GM12891 (cell line): ENCODE measurements around the gene BROX.
"Not testable (repeated sequence)": the region's sequence is repeated elsewhere in the genome, so short reads cannot be mapped to it uniquely, and the experiment has no call there.

Source experiments
- DNase-seq: peaks from one replicate; pipeline ENCODE4 v3.0.0; 2011; ENCODE audit warnings: low spot score; ENCODE audit not compliant: insufficient read length
- FAIRE-seq: peaks from 2 replicates; lab custom pipeline; 2011; peaks lifted over from hg19 to GRCh38; lab: Jason Lieb, UNC
- PAX5 ChIP-seq: IDR thresholded peaks from 2 replicates; pipeline ENCODE4 v1.6.1; 2011; ENCODE audit warnings: low read length, moderate library complexity, mild to moderate bottlenecking; ENCODE audit not compliant: insufficient read depth, severe bottlenecking
- POLR2A ChIP-seq: IDR thresholded peaks from 2 replicates; pipeline ENCODE4 v1.6.1; 2011; ENCODE audit warnings: low read depth, low read length, control low read depth
- POLR2AphosphoS5 ChIP-seq: IDR thresholded peaks from 2 replicates; pipeline ENCODE4 v1.6.1; 2011; ENCODE audit warnings: low read depth, low read length, control low read depth
- POU2F2 ChIP-seq: IDR thresholded peaks from 2 replicates; pipeline ENCODE4 v1.6.1; 2011; ENCODE audit warnings: low read depth, mild to moderate bottlenecking, control low read depth, low read length, moderate library complexity
- SPI1 ChIP-seq: IDR thresholded peaks from 2 replicates; pipeline ENCODE4 v1.6.1; 2011; ENCODE audit warnings: low read depth, low read length, control low read depth
- TAF1 ChIP-seq: IDR thresholded peaks from 2 replicates; pipeline ENCODE4 v1.6.1; 2011; ENCODE audit warnings: low read depth, low read length, control low read depth

The BROX gene

DNA sequence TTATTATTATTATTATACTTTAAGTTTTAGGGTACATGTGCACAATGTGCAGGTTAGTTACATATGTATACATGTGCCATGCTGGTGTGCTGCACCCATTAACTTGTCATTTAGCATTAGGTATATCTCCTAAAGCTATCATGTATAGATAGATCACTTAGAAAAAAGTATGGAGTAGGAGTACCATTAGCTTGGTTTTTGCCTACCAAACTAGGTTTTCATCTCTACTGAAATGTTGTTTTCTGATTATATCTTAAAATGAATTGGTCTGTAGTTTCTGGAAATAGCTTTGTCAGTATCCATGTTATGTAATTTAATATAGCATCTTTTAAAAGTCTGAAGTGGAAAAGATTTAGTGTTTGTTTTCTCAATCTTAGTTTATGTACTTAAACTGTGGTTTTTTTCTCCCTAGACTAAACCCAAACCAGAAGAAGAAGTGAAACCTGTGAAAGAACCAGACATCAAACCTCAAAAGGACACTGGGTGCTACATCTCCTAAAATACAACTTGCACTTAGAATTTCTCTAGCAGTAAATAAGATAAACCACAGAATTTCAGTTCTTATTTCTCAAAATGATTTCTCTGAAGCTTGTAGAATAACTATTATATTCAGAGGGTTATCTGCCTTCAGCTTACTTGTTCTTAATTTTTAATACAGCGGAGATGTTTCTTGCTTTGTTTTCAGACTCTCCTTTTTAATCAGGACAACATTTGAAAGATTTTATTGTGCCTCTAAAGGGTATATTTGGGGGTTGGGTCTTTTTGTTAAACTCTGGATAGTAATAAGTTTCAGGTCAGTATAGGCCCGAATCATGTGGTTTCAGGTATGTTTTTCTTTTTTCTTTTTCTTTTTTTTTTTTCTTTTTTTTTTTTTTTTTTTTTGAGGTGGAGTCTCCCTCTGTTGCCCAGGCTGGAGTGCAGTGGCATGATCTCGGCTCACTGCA, 20.1 kb downstream of the BROX start:
- FAIRE-seq: peak; percentile 75
- no peak for DNase-seq
- TF ChIP-seq SPI1: peak; percentile 99
- TF ChIP-seq TAF1: no peak

DNA sequence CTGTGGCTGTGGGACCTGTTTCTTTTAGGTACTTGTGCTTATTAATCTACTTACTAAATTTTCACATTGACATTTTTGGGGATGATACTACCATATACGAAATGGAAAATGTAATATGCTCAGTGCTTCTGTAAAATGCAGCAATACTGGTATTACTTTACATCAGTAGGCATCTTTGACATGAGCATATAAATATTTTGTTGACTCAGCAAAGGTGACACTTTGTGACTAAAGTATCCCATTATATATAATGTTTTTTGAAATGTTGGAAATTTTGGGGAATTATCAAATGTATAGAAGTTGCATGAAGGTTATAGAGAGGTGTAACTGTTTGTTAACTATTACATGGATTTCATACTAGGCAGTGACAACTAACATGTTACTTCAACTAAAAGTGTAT, 22.4 kb downstream of the BROX start:
- FAIRE-seq: no peak
- DNase-seq: no peak
- TF ChIP-seq TAF1 (no peak), PAX5 (no peak)

DNA sequence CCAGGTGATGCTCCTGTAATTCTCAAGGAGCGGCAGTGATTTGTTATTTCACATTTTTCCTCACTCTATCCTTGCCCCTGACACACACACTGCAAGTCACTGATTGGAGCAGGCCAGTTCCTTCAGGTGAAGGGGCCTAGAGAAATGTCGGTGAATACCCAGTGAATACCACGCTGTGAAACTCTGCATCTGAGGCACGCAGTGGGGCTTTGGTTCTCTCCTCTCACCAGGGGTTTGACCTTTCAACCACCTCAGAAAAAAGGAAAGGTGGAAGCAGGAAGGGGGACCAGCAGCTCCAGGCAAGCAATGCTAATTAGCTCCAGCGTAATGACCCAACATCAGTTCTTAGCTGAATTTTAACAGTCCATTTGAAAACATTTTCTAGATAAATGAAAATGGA, 24.1 kb downstream of the BROX start:
- no peak for TF ChIP-seq SPI1
- TF ChIP-seq TAF1: no peak
- no peak for TF ChIP-seq POLR2AphosphoS5
- no peak for TF ChIP-seq POU2F2
- no peak for TF ChIP-seq PAX5
- TF ChIP-seq POLR2A: no peak
- no peak for FAIRE-seq
- no peak for DNase-seq

DNA sequence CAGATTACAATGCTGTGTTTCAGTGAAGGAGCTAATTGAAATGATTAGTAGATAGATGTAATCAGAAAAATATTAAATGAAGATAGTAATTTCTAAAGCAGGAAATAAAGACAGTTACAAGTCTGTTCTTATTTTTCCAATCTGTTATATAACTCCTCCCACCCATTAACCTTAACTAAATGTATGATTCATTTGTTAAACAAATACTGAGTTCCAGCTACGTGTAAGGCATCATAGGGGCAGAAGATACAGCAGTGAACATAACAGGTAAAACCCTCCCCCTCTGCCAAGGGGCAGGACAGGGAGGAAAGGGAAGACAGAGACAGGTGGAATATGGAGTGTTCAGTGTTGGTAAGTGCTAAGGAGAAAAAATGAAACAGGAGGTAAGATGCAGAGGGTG, 24.6 kb downstream of the BROX start, which contains the start of gene FAM177B:
TSS of gene FAM177B (plus strand) at position 231 of the 400 bp plus-strand sequence. CDS start 9,344 bp downstream, outside the sequence.
- DNase-seq (no peak), FAIRE-seq (no peak)
- TF ChIP-seq POLR2AphosphoS5: no peak
- TF ChIP-seq POU2F2: no peak
- TF ChIP-seq TAF1: no peak
- TF ChIP-seq POLR2A: no peak
- TF ChIP-seq PAX5: no peak
- no peak for TF ChIP-seq SPI1

DNA sequence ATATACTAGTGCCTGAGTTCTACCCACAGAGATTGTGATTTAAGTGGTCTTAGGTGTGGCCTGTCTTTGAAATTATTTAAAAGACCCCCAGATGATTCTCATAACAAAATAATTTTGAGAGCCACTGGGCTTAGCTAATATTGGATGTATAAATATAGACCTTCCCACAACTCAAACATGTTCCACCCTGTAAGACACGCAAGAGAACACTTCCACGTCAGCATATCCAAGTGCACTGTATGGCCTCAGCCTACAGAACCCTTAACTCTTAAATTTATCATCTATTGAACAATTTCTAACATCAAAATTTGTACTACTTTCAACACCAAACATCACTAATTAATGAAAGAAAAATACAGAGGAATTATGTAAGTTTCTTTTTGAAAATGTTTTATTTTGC, 27.1 kb downstream of the BROX start:
- no peak for DNase-seq
- peak; percentile 54 for FAIRE-seq
- TF ChIP-seq POLR2A: no peak
- TF ChIP-seq TAF1: no peak
- no peak for TF ChIP-seq POLR2AphosphoS5
- TF ChIP-seq SPI1: no peak
- no peak for TF ChIP-seq PAX5
- no peak for TF ChIP-seq POU2F2

DNA sequence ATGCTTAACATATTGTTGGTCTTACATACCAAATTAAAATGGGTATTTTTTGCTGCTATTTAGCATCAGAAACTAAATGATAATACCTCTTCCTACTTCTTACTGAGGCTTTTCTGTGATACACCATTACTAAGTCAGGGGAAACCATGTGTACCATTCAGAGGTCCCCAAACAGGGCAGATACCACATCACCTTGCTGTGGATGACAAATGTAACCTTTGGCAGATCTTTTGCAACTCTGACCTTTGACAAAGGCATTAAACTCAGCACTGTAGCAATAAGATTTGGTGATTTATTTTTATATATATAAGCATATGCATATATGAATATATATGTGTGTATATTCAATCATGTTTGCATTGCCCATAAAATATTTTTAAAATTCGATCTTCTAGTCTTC, 27.6 kb downstream of the BROX start:
- no peak for TF ChIP-seq SPI1
- no peak for TF ChIP-seq PAX5
- no peak for TF ChIP-seq TAF1
- no peak for TF ChIP-seq POLR2A
- no peak for TF ChIP-seq POU2F2
- TF ChIP-seq POLR2AphosphoS5: no peak

DNA sequence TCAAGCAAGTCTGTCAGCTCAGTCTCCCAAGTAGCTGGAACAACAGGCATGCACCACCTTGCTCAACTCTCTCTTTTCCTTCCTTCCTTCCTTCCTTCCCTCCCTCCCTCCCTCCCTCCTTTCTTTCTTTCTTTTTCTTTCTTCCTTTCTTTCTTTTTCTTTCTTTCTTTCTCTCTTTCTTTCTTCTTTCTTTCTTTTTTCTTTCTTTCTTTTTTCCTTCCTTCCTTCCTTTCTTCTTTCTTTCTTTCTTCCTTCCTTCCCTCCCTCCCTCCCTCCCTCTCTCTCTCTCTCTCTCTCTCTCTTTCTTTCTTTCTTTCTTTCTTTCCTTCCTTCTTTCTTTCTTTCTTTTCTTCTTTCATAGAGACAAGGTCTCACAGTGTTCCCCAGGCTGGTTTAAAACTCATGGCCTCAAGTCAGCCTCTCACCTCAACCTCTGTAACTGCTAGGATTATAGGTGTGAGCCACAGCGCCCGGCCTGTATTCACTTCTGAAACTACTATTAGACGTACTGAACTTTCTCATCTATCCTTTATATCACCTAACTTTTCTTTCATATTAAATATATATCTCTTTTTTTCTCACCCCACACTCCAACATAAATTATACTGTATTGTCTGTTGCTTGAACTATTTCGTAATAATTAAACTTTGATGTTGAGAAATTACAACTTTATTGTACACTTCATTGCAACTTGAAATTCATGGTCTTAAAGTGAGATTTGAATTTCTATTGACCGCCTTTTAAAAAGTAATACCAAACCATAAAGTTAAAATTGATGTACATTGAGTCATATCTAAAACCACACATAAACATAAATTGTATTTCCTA, 29.5 kb downstream of the BROX start:
- DNase-seq, FAIRE-seq: not testable (repeated sequence)

More for the DNA sequence above, 27.6 kb downstream of the BROX start:
- FAIRE-seq (no peak), DNase-seq (no peak)

DNA sequence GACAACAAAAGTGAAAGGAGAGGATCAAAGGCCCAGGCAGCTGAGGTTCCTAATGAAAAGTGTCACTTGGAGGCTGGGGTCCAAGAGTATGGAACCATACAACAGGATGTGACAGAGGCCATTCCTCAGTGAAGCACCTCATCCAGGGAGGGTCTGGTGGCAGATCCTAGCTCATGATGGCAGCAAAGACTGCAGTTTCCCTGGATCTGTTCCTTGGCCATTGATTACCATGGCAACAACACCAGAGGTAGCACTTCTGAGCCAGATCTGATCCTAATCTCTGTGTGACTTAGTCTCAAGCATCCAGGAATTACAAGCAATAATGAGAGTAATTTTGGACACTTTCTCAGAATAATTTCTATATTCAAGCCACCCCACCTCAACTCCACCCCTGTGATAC, 37.6 kb downstream of the BROX start:
- FAIRE-seq: peak; percentile 43
- DNase-seq: no peak
- TF ChIP-seq TAF1: no peak
- TF ChIP-seq POLR2AphosphoS5: no peak
- no peak for TF ChIP-seq POLR2A
- TF ChIP-seq SPI1: no peak
- no peak for TF ChIP-seq POU2F2
- TF ChIP-seq PAX5: no peak

DNA sequence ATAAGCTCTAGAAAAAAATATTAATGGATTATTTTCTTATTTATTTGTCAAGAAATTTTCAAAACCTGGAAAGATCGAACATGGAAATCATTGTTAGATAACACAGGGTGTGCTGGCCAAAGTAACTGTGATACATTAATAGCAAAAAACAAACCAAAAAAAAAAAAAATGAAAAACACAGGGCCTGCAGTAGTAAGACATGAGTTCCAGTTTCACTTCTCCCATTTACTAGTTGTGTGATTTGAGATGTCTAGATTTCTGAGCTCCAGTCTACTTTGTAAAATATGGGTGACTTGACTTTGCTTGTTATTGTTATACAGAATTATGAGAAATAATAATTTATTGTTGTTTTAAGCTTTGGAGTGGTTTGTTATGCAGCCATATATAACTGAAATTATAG, 38.3 kb downstream of the BROX start:
- TF ChIP-seq POLR2AphosphoS5 (no peak), SPI1 (peak; percentile 83)
- no peak for FAIRE-seq

DNA sequence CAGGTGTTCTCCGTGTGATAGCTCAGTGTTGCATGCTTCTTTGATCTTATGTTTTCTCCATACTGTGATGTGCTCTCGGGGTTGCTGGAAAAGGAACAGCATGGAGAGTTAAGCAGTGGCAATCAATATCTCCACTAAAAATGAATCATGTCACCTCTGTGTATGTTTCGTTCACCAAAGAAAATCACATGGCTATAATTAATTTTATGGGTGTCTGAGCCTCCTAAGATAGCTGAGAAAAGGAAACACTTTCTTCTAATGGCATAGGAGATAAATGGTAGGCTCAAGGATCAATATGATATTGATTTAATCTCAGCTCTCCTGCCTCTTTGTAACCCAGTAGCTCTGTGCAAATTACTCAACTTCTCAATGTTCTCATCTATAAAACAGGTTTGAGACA, 38.9 kb downstream of the BROX start:
- no peak for DNase-seq
- TF ChIP-seq POU2F2 (no peak), POLR2A (no peak), SPI1 (no peak)
- FAIRE-seq: no peak

More for the DNA sequence above, 38.3 kb downstream of the BROX start:
- DNase-seq: peak; percentile 12
